GM18505 (cell line): Measurements from ENCODE around the gene APLNR.

Source experiments
- ATAC-seq: cut with Tn5 transposase; IDR thresholded peaks from one replicate; pipeline ENCODE4 v1.9.1; 2021; ENCODE audit not compliant: unreplicated experiment
- POLR2A ChIP-seq: IDR thresholded peaks from 4 replicates; pipeline ENCODE4 v1.6.1; 2011; ENCODE audit warnings: borderline replicate concordance; ENCODE audit not compliant: insufficient read depth, insufficient read length; ENCODE audit errors: extremely low read depth

Gene APLNR

DNA sequence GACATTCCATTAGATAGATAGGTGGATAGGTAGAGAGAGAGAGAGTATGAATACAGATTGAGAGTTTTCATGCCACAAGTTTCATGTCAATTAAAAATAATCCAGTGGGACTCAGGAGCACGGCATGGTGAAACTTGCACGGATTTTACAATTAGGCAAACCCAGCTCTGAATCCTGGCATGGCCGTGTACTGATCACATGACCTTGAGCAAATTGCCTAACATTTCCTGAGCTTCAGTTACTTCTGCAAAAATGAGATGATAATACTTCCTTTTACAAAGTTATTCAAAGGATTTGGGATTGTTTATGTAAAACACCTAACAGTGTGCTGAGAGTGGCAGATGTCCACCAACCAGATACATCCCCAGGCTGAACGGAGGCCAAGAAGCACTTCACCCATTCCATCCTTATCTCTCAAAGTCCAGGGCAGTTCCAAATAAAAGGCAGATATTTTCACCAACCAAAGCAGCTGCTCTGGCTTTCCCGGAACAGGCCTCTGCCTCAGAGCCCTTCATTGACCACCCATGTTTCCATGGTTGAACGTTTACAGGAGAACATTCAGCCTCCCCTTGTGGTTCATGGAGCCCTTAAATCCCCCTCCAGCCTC, 17.9 kb downstream of the APLNR start:
- no peak for ATAC-seq
- TF ChIP-seq POLR2A, result no peak

GRCh38 chr11:57217053-57217452, 20.0 kb downstream of the APLNR start:
- no peak for ATAC-seq
- TF ChIP-seq POLR2A, result no peak

DNA sequence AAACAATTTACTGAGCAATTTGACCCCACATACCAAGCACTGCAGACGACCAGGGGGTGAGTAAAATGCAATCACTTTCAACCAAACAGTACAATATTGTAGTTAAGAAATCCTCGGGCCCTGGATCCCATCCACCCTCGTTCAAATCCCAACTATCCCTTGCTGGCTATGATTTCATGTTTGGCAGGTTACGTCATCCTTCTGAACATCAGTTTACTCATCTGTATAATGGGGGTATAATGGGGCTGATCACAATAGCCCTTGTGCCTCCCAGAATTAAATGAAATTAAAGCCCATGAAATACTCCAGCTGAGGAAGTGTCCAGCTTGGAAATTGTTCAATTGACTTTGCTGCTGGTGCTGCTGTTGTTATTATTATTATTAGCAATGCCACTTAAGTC, 20.6 kb downstream of the APLNR start:
- ATAC-seq, result no peak
- no peak for TF ChIP-seq POLR2A

GRCh38 chr11:57214494-57214893, 22.6 kb downstream of the APLNR start:
- no peak for ATAC-seq
- TF ChIP-seq POLR2A, result no peak

DNA sequence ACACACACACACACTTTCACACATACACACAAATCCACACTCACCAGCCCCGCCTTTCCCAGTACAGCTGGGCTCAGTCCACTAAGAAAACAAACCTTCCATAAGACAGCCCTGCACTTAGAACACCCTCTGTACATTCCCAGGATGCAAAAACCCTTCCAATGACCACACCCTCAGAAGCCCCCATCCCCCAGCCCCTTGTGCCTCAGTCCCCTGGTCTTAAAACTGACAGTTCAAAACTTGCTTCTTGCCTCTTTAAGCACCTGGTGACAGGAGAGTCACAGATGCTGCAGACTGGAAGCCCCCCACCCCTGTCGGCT, 23.0 kb downstream of the APLNR start:
- no peak for TF ChIP-seq POLR2A
- ATAC-seq, result no peak

GRCh38 chr11:57213342-57214097, 23.5 kb downstream of the APLNR start:
- ATAC-seq, result peak; percentile 67

GRCh38 chr11:57210781-57211180, 26.3 kb downstream of the APLNR start:
- no peak for TF ChIP-seq POLR2A
- no peak for ATAC-seq

More at GRCh38 chr11:57213342-57214097, 23.5 kb downstream of the APLNR start:
- no peak for TF ChIP-seq POLR2A

GRCh38 chr11:57207168-57207567, 29.9 kb downstream of the APLNR start:
- TF ChIP-seq POLR2A, result no peak

GRCh38 chr11:57205041-57205641, 31.9 kb downstream of the APLNR start:
- ATAC-seq, result no peak
- TF ChIP-seq POLR2A, result no peak

More at GRCh38 chr11:57207168-57207567, 29.9 kb downstream of the APLNR start:
- ATAC-seq, result no peak

DNA sequence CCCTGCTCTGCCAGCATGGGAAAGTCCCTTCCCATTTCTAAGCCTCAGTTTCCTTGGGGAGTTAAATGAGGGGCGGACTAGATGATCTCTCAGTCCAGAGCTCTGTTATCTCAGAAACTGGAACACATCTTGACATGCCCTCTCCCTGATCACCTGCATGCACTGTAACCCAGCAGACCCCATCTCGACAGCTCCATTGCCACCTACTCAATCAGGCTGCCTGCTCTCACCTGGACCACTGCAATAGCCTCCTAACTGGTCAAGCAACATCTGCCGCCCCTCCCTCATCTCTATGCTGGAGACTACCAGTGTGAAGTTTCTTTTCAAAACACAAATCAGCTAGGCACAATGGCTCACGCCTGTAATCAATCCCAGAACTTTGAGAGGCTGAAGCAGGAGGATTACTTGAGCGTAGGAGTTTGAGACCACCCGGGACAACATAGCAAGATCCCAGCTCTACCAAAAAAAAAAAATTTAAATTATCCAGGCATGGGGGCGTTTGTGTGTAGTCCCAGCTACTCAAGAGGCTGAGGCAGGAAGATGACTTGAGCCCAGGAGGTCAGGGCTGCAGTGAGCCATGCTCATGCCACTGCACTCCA, 33.1 kb downstream of the APLNR start:
- TF ChIP-seq POLR2A, result no peak
- ATAC-seq, result no peak

GRCh38 chr11:57203359-57203758, 33.7 kb downstream of the APLNR start:
- ATAC-seq, result no peak
- TF ChIP-seq POLR2A, result no peak

GRCh38 chr11:57202281-57202680, 34.8 kb downstream of the APLNR start:
- no peak for ATAC-seq
- no peak for TF ChIP-seq POLR2A

- no peak for TF ChIP-seq POLR2A
- ATAC-seq, result no peak
Measured at GRCh38 chr11:57200917-57201316, 36.1 kb downstream of the APLNR start.

GRCh38 chr11:57199330-57199729, 37.7 kb downstream of the APLNR start:
- ATAC-seq, result no peak
- no peak for TF ChIP-seq POLR2A
